ENCODE measurements around the gene KCNJ18. TPM values are rescaled to one million over a fixed set of nuclear protein-coding genes. Genes with fewer than 3 reads are reported as not detected.

The KCNJ18 gene
- total RNA-seq, 4 donors from 2014 or later = not detected

- no peaks in the 10 kb centered on the region for H3K27me3 ChIP-seq
- peaks cover 0 to under 1% (median 0%) of the 10 kb centered on the region in 4 donors for H3K9me3 ChIP-seq
- no peaks in the 10 kb centered on the region for H3K4me1 ChIP-seq
- DNase-seq = peak in 2 of 3 donors; percentile 43
- TF ChIP-seq POLR2A (IDR thresholded peaks at IDR 0.05) = no peak
- TF ChIP-seq CTCF (IDR thresholded peaks at IDR 0.05) = no peak
- no peak overlapping the region for H3K27ac ChIP-seq
- no peak overlapping the region for H3K4me3 ChIP-seq
- no peaks in the 10 kb centered on the region for H3K36me3 ChIP-seq
These were observed 15.8 kb upstream of the KCNJ18 start for GRCh38 chr17:21676281-21677111.

GRCh38 chr17:21677126-21677910 is 15.0 kb upstream of the KCNJ18 start:
- H3K4me1 ChIP-seq = no peaks in the 10 kb centered on the region
- H3K27ac ChIP-seq = no peak overlapping the region
- H3K9me3 ChIP-seq = no peaks in the 10 kb centered on the region
- DNase-seq = peak in 2 of 3 donors; percentile 37 to 43
- no peaks in the 10 kb centered on the region for H3K36me3 ChIP-seq
- no peaks in the 10 kb centered on the region for H3K27me3 ChIP-seq
- no peak for TF ChIP-seq POLR2A (IDR thresholded peaks at IDR 0.05)
- TF ChIP-seq CTCF (IDR thresholded peaks at IDR 0.05) = no peak
- H3K4me3 ChIP-seq = no peak overlapping the region

GRCh38 chr17:21677911-21678310 is 14.4 kb upstream of the KCNJ18 start:
- Histone ChIP-seq H3K27me3 (no peaks in the 10 kb centered on the region), H3K4me1 (no peaks in the 10 kb centered on the region), H3K36me3 (no peaks in the 10 kb centered on the region), H3K9me3 (no peaks in the 10 kb centered on the region), H3K4me3 (no peak overlapping the region), H3K27ac (no peak overlapping the region)
- peak in 2 of 3 donors; percentile 34 to 43 for DNase-seq
- TF ChIP-seq POLR2A (IDR thresholded peaks at IDR 0.05) = no peak
- TF ChIP-seq CTCF (IDR thresholded peaks at IDR 0.05) = no peak

- no peaks in the 10 kb centered on the region for H3K9me3 ChIP-seq
- DNase-seq = peak in 2 of 3 donors; percentile 43 to 44
These were observed 13.8 kb upstream of the KCNJ18 start for GRCh38 chr17:21678393-21679081.

More at GRCh38 chr17:21678393-21679081, 13.8 kb upstream of the KCNJ18 start:
- Histone ChIP-seq H3K27ac (no peak overlapping the region), H3K36me3 (no peaks in the 10 kb centered on the region), H3K27me3 (no peaks in the 10 kb centered on the region), H3K4me3 (no peak overlapping the region), H3K4me1 (no peaks in the 10 kb centered on the region)
- TF ChIP-seq POLR2A (IDR thresholded peaks at IDR 0.05) (no peak), CTCF (IDR thresholded peaks at IDR 0.05) (no peak)

All from Peyer's patch (tissue), 4 donors.